Gastrocnemius medialis (tissue), 4 donors: ENCODE results near the gene DDA1.

Experiments used
- POLR2A ChIP-seq, 2 donors: fragments of 450-650 bp; IDR thresholded peaks; one replicate each; pipeline ENCODE4 v1.6.1; 2017; ENCODE audit warnings: antibody characterized with exemption in 2 of 2, mild to moderate bottlenecking in 2 of 2, moderate library complexity in 2 of 2
- TF ChIP-seq, protein P1 (sequence below), 5 experiments: fragments of 450-650 bp in 3 of 5; fragments of 200-600 bp in 2 of 5; sonication (generic) in 2 of 5; IDR thresholded peaks in 4 of 5; conservative IDR thresholded peaks in 1 of 5; 1 replicate in 4 of 5; 2 replicates in 1 of 5; pipeline ENCODE4 v1.5.1; 2016 to 2019; ENCODE audit warnings: antibody characterized with exemption in 5 of 5, mild to moderate bottlenecking in 3 of 5, moderate library complexity in 3 of 5

DNA sequence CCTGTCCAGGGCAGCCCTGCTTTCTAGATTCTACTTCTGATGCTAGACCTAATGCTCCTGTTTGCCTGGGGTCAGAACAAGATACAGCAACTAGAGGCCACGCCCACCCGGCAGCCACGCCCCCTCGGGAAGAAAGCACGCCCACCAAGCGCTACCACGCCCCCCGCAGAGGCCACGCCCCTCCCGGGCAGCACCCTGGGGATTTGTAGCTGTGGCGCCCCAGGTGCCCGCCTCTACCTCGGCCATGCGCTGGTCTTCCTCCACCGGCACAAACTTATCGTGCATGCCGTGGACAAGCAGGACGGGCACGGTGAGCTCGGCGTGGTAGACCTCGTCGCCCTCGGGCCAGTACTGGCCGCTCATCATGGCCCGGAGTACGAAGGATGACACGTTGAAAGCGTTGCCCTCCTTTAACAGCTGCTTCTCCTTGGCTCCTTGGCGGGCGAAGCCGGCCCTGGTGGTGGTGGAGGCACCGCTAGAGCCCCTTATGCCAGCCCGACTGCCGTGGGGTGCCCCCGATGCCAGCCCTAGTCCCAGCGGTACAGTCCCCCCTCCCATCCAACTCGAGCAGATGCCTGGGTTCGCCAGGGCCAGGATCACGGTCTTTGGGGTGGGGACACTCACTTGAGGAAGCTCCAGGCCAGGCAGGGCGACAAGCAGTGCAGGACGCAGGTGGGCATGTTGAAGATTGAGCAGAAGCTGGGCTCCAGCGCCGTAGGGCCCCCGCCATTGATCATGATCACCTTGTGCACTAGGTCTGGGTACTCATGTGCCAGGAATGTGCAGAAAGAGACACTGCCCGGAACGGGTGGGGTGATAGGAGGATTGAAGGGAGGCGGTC, 15.1 kb upstream of the DDA1 start:
- TF ChIP-seq, protein P1, sequence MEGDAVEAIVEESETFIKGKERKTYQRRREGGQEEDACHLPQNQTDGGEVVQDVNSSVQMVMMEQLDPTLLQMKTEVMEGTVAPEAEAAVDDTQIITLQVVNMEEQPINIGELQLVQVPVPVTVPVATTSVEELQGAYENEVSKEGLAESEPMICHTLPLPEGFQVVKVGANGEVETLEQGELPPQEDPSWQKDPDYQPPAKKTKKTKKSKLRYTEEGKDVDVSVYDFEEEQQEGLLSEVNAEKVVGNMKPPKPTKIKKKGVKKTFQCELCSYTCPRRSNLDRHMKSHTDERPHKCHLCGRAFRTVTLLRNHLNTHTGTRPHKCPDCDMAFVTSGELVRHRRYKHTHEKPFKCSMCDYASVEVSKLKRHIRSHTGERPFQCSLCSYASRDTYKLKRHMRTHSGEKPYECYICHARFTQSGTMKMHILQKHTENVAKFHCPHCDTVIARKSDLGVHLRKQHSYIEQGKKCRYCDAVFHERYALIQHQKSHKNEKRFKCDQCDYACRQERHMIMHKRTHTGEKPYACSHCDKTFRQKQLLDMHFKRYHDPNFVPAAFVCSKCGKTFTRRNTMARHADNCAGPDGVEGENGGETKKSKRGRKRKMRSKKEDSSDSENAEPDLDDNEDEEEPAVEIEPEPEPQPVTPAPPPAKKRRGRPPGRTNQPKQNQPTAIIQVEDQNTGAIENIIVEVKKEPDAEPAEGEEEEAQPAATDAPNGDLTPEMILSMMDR (IDR thresholded peaks at IDR 0.05 in 4 of 5, conservative IDR thresholded peaks at IDR 0.05 in 1 of 5), result no peak
- no peak for TF ChIP-seq POLR2A (IDR thresholded peaks at IDR 0.05)
